SH-SY5Y (cell line): ENCODE data around the gene GALNTL6.

Source experiments
- GATA2 ChIP-seq: IDR thresholded peaks from 2 replicates; pipeline ENCODE4 v1.6.1; 2011; ENCODE audit warnings: mild to moderate bottlenecking, low read depth, low read length
- GATA3 ChIP-seq: IDR thresholded peaks from 2 replicates; pipeline ENCODE4 v1.6.1; 2011; ENCODE audit warnings: low read depth, mild to moderate bottlenecking, low read length, moderate library complexity

GRCh38 chr4:172770787-172771186, 957.6 kb downstream of the GALNTL6 start:
- no peak for TF ChIP-seq GATA2
- no peak for TF ChIP-seq GATA3
